Keratinocyte (primary cell): ENCODE results near the gene GJD3. TPM values are rescaled to one million over a fixed set of nuclear protein-coding genes. Genes with fewer than 3 reads are reported as not detected.

Source experiments
- DNase-seq: peaks from one replicate; pipeline ENCODE4 v3.0.0-alpha.2; 2011; ENCODE audit warnings: low read depth, missing footprints, low spot score
- FAIRE-seq: peaks from 2 replicates; lab custom pipeline; 2011; peaks lifted over from hg19 to GRCh38; lab: Jason Lieb, UNC
- H2AFZ ChIP-seq: 2 replicates; pipeline ENCODE4 v1.6.0; 2012; ENCODE audit warnings: low read length, control low read depth, inconsistent platforms; ENCODE audit not compliant: control insufficient read depth
- H3K27ac ChIP-seq: 2 replicates; pipeline ENCODE4 v1.5.1; 2011; ENCODE audit warnings: low read length; ENCODE audit not compliant: control insufficient read depth, insufficient read depth
- H3K27me3 ChIP-seq: 3 replicates; pipeline ENCODE4 v1.6.0; 2011; ENCODE audit warnings: low read length; ENCODE audit not compliant: control insufficient read depth, insufficient read depth; ENCODE audit errors: extremely low read depth
- H3K36me3 ChIP-seq, 2 experiments: 2 replicates in 1 of 2; 3 replicates in 1 of 2; pipeline ENCODE4 v1.5.1; 2011; ENCODE audit warnings: low read length in 2 of 2, mild to moderate bottlenecking in 1 of 2; ENCODE audit not compliant: control insufficient read depth in 2 of 2, insufficient read depth in 2 of 2; ENCODE audit errors: extremely low read depth in 1 of 2
- H3K4me1 ChIP-seq: 3 replicates; pipeline ENCODE4 v1.5.1; 2011; ENCODE audit warnings: low read length; ENCODE audit not compliant: control insufficient read depth, insufficient read depth; ENCODE audit errors: extremely low read depth
- H3K4me2 ChIP-seq: 3 replicates; pipeline ENCODE4 v1.6.0; 2011; ENCODE audit warnings: low read depth, low read length; ENCODE audit not compliant: control insufficient read depth, insufficient read depth; ENCODE audit errors: extremely low read depth
- H3K4me3 ChIP-seq, 3 experiments: fragments of 200-600 bp in 1 of 3; sonication (generic) in 1 of 3; 2 replicates in 2 of 3; 3 replicates in 1 of 3; pipeline ENCODE4 v1.5.1; 2011 to 2016; ENCODE audit warnings: low read length in 3 of 3, mild to moderate bottlenecking in 3 of 3, control low read depth in 2 of 3, inconsistent platforms in 1 of 3, low read depth in 1 of 3, mixed read lengths in 1 of 3, mixed run types in 1 of 3, moderate library complexity in 1 of 3; ENCODE audit not compliant: control insufficient read depth in 2 of 3, insufficient read depth in 2 of 3; ENCODE audit errors: extremely low read depth in 1 of 3
- H3K79me2 ChIP-seq: 2 replicates; pipeline ENCODE4 v1.6.0; 2012; ENCODE audit warnings: low read length; ENCODE audit not compliant: control insufficient read depth, insufficient read depth
- H3K9ac ChIP-seq: 3 replicates; pipeline ENCODE4 v1.6.0; 2011; ENCODE audit warnings: low read length; ENCODE audit not compliant: control insufficient read depth, insufficient read depth; ENCODE audit errors: extremely low read depth
- H3K9me1 ChIP-seq: 3 replicates; pipeline ENCODE4 v1.6.0; 2011; ENCODE audit warnings: low read length; ENCODE audit not compliant: control insufficient read depth, insufficient read depth; ENCODE audit errors: extremely low read depth
- H3K9me3 ChIP-seq: 2 replicates; pipeline ENCODE4 v1.5.1; 2012; ENCODE audit warnings: low read depth, low read length; ENCODE audit not compliant: control insufficient read depth
- H4K20me1 ChIP-seq: 3 replicates; pipeline ENCODE4 v1.6.0; 2011; ENCODE audit warnings: low read length; ENCODE audit not compliant: control insufficient read depth, insufficient read depth; ENCODE audit errors: extremely low read depth
- CTCF ChIP-seq, 3 experiments: IDR thresholded peaks in 1 of 3; conservative IDR thresholded peaks in 1 of 3; optimal IDR thresholded peaks in 1 of 3; 2 replicates in 2 of 3; 3 replicates in 1 of 3; pipeline versions ENCODE3 to v1.5.1; 2011; ENCODE audit warnings: low read length in 3 of 3, mild to moderate bottlenecking in 3 of 3, moderate library complexity in 2 of 3, control low read depth in 1 of 3, inconsistent platforms in 1 of 3; ENCODE audit not compliant: insufficient read depth in 2 of 3; ENCODE audit errors: extremely low read depth in 1 of 3
- EZH2 ChIP-seq: IDR thresholded peaks from one replicate; pipeline ENCODE4 v1.6.1; 2012; ENCODE audit warnings: inconsistent platforms, mild to moderate bottlenecking, low read length, moderate library complexity
- dilution Hi-C: fragments of 300-500 bp; cut with MboI; formaldehyde crosslinking; loops from one replicate; pipeline ENCODE4 v1.7.0; 2020; ENCODE audit warnings: low sequenced_read_pairs; ENCODE audit not compliant: extremely low pct_ligation_motif_present
- polyA plus RNA-seq, 5 experiments: library from polyadenylated mRNA; depleted of rRNA in 3 of 5; stranded (reverse) in 3 of 5; stranded (forward) in 1 of 5; unstranded in 1 of 5; fragments of >200 nt; gene quantifications; 1 replicate in 1 of 5; 2 replicates in 3 of 5; 3 replicates in 1 of 5; pipeline versions ENCODE4 v1.2.1 to v1.2.3, GENCODE V29; 2011 to 2012; ENCODE audit warnings: missing spikeins in 2 of 5, low read depth in 1 of 5, low replicate concordance in 1 of 5

GJD3 gene
- polyA plus RNA-seq, 1 donor (not counting 4 experiments of a cell fraction or from before 2014, with no cell fraction given) = not detected

DNA sequence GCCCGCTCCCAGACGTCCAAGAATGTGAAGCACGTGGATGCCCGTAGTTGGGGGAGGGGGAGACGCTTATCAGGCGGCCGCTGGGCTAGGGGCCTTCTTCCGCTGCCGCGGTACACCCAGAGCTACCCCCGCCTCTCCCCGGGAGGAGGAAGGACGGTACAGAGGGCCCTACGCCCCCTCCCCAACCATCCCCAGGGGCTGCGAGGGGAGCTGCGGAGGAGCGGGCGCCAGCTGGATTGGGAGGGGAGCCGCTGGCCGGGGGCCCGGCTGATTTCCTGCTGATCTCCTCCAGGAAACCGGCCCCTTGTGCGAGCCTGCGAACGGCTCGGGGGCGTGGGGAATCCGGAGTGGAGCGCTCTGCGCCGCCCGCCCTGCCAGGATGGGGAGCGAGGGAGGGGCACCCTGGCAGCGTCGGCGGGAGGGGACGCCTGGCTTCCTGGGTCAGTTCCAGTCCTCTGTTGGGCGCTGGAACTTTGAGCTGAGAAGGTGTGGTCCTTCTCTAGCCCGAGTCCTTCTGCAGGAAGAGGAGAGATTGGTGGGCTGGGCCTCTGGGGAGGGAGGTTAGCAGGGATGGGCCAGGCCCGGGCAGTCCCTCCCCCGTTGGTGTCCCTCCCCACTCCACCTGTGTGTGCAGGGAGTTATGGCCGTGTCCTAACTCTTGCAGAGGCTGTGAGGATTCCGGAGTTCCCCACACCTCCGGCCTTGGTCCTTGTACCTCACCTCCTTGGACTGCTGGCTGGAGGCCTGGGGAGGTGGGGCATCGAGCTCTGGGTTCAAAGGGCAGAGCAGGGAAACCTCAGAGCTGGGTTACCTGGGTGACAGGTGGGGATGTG is 19.2 kb downstream of the GJD3 start:
- Histone ChIP-seq H2AFZ (no peak overlapping the region), H3K79me2 (peaks cover 29% of the 10 kb centered on the region), H3K4me3 (peak overlapping the region; percentile 20 to 54 (median 46)), H3K27ac (peak overlapping the region; percentile 43), H3K9ac (peak overlapping the region; percentile 44), H3K27me3 (no peaks in the 10 kb centered on the region), H3K4me1 (peaks cover 83% of the 10 kb centered on the region), H3K36me3 (peaks cover 0 to 6% of the 10 kb centered on the region in 2 experiments), H4K20me1 (no peaks in the 10 kb centered on the region), H3K9me1 (peaks cover 2% of the 10 kb centered on the region), H3K9me3 (no peaks in the 10 kb centered on the region), H3K4me2 (peak overlapping the region; percentile 86)
- peak; percentile 73 for FAIRE-seq
- DNase-seq = no peak
- no peak for TF ChIP-seq CTCF (optimal IDR thresholded peaks at IDR 0.05 in 1 of 3, IDR thresholded peaks at IDR 0.05 in 1 of 3, conservative IDR thresholded peaks at IDR 0.05 in 1 of 3; ENCODE audit: extremely low read depth in 1 of 3, insufficient read depth in 2 of 3, low read length in 3 of 3)
- TF ChIP-seq EZH2 = no peak
- dilution Hi-C loops = no loop called here

GRCh38 chr17:40344421-40345160 is 19.9 kb downstream of the GJD3 start:
- DNase-seq (no peak), FAIRE-seq (no peak)
- dilution Hi-C loops = no loop called here
- Histone ChIP-seq H3K4me2 (peak overlapping the region; percentile 86), H3K9me1 (peaks cover 2% of the 10 kb centered on the region), H3K27ac (no peak overlapping the region), H3K9ac (peak overlapping the region; percentile 44), H3K4me1 (peaks cover 78% of the 10 kb centered on the region), H3K36me3 (peaks cover 0 to 6% of the 10 kb centered on the region in 2 experiments), H3K79me2 (peaks cover 28% of the 10 kb centered on the region), H3K27me3 (no peaks in the 10 kb centered on the region), H3K9me3 (no peaks in the 10 kb centered on the region), H3K4me3 (peak overlapping the region; percentile 20 to 54 (median 46)), H2AFZ (no peak overlapping the region), H4K20me1 (no peaks in the 10 kb centered on the region)
- TF ChIP-seq EZH2 = no peak
- no peak for TF ChIP-seq CTCF (optimal IDR thresholded peaks at IDR 0.05 in 1 of 3, IDR thresholded peaks at IDR 0.05 in 1 of 3, conservative IDR thresholded peaks at IDR 0.05 in 1 of 3; ENCODE audit: extremely low read depth in 1 of 3, insufficient read depth in 2 of 3, low read length in 3 of 3)
